HG03064 (cell line): ENCODE data around the gene CAMK1.

ENCODE experiments used
- ATAC-seq: cut with Tn5 transposase; IDR thresholded peaks from one replicate; pipeline ENCODE4 v1.9.1; 2021; ENCODE audit warnings: low read depth; ENCODE audit not compliant: unreplicated experiment

The CAMK1 gene

GRCh38 chr3:9769426-9770275 lies at the start of gene CAMK1:
Gene CAMK1 (minus strand): TSS chr3:9769947. CDS start chr3:9767749, 2,198 bp downstream.
- ATAC-seq, result no peak

- no peak for ATAC-seq
These were observed 49.1 kb upstream of the CAMK1 start for GRCh38 chr3:9818666-9819335.

- ATAC-seq, result no peak
These were observed 47.7 kb upstream of the CAMK1 start for GRCh38 chr3:9817436-9817835.

GRCh38 chr3:9815986-9816385 lies 46.2 kb upstream of the CAMK1 start:
- no peak for ATAC-seq

GRCh38 chr3:9812870-9813483 lies 43.2 kb upstream of the CAMK1 start:
- no peak for ATAC-seq

- ATAC-seq, result no peak
These were observed 41.1 kb upstream of the CAMK1 start for GRCh38 chr3:9810846-9811245.

GRCh38 chr3:9810433-9810770 lies 40.7 kb upstream of the CAMK1 start:
- ATAC-seq, result no peak

GRCh38 chr3:9809615-9810432 lies 40.1 kb upstream of the CAMK1 start, which contains the start of gene TTLL3:
Gene TTLL3 (plus strand): TSS chr3:9810262. CDS start chr3:9810662, 400 bp downstream.
- ATAC-seq, result peak; percentile 47

GRCh38 chr3:9809239-9809614 lies 39.5 kb upstream of the CAMK1 start:
- peak; percentile 29 for ATAC-seq

GRCh38 chr3:9808345-9809037 lies 38.7 kb upstream of the CAMK1 start:
- no peak for ATAC-seq

- ATAC-seq, result no peak
These were observed 38.2 kb upstream of the CAMK1 start for GRCh38 chr3:9807981-9808344.

- ATAC-seq, result no peak
These were observed 37.2 kb upstream of the CAMK1 start for GRCh38 chr3:9806688-9807589.

- no peak for ATAC-seq
These were observed 36.4 kb upstream of the CAMK1 start for GRCh38 chr3:9806137-9806536.

- no peak for ATAC-seq
These were observed 35.2 kb upstream of the CAMK1 start for GRCh38 chr3:9804996-9805395.

GRCh38 chr3:9803494-9803893 lies 33.7 kb upstream of the CAMK1 start:
- no peak for ATAC-seq

- ATAC-seq, result no peak
These were observed 30.8 kb upstream of the CAMK1 start for GRCh38 chr3:9800529-9800928.

- no peak for ATAC-seq
These were observed 27.6 kb upstream of the CAMK1 start for GRCh38 chr3:9797196-9797945.

GRCh38 chr3:9795207-9795606 lies 25.5 kb upstream of the CAMK1 start:
- no peak for ATAC-seq

- ATAC-seq, result no peak
These were observed 24.7 kb upstream of the CAMK1 start for GRCh38 chr3:9794400-9794799.
